ENCODE results near the gene OTOF.

Gene OTOF

DNA sequence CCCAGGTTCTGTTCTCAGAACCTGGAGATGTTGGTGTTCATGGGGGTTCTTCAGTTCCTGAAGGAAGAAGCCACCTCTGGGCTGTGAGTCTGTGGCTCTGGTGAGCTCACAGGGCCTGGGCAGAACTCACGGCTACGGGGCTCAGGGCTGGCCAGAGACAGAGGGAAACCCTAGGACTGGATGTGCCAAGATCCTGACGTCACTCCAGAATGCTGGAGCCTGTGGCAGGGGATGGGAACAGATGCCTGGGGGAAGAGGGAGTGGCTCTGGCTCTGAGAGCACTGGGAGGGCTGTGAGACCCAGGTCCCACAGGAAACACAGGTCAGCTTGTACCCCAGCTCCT lies at the start of gene OTOF:
OTOF (minus strand) TSS at position 214 of the 343 bp plus-strand sequence.
- DNase-seq, result no peak

DNA sequence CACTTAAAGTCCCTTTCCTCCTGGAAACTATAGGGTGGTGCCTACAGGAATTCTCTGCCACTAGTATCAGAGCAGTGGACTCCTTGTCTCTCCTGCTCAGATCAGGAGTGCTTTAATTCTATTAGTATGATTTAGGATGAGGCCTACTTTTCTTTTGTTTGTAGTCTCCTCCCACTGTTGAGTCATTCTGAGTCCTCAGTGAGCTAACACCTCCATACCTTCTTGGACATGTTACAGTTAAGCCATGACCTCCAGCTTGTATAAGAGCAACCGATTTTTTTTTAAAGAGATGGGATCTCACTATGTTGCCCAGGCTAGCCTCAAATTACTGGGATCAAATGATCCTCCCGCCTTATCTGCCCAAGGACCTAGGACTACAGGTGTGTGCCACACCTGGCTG lies 48.7 kb upstream of the OTOF start:
- DNase-seq, result no peak

DNA sequence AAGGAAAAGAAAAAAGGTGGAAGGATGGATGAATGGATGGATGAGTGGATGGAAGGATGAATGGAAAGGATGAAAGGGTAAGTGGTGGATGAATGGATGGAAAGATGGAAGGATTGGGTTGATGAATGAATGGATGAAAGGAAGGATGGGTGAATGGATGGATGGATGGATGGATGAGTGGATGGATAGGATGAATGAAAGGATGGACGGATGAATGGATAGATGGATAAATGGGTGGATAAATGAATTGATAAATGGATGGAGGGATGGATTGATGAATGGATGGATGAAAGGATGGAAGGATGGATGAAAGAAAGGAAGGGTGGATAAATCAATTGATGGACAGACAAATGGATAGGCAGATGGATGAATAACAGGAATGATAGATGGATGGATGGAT lies 48.2 kb upstream of the OTOF start:
- no peak for DNase-seq

DNA sequence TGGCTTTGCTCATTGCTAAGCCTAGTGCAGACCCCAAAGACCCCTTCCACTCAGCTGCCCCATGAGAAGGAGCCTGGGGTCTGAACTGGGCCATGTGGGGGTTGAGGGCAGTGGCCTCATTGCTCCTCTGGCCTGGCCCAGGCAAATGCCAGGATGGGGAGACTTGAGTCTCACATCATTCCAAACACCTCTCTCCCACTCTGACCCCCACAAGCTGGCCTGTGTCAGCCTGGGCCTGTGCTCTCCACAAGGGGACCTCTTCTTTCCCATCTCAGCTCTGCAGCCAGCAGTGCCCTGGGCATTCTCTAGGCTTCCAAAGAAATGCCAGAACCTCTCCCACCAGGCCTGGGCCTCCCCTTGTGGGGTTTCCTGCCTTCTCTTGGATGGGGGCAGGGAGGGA lies 45.8 kb upstream of the OTOF start:
- no peak for DNase-seq

DNA sequence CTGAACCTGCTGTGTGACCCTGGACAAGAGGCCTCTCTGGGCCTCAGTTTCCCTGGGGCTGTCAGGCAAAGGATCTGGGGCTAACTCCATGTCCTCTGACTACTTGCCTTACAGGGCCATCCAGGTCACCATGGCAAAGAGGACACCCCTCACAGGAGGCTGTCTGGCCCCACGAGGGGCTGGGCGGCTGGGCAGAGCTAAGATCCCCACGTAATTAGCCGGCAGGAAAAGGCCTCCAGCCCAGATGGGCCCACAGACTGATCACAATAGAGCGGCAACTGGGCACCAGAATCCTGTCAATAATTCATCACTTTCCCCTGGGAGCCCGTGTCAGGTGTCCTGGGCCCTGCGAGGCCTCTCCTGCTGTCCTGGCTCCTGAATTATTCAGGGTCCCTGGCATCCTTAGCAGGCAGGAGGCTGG lies 44.8 kb upstream of the OTOF start:
- no peak for DNase-seq

DNA sequence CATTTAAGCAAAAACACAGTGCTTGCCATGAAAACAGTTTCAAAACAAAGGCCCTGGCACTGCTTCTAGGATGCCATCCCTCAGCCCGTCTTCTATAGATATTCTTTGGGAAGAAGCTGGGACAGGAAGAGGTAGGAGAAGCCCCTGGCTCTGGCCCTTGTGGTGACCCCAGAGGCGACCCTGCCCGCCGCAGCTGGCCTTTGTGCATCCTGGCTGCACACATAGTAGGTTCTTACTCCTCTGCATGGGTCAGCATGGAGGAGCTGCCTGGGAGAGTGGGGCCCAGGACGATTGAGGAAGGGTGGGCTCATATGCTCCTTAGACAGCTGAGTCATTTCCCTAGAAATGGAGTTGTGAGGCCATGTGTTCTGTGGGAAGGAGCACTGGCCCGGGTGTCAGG lies 44.4 kb upstream of the OTOF start:
- no peak for DNase-seq

DNA sequence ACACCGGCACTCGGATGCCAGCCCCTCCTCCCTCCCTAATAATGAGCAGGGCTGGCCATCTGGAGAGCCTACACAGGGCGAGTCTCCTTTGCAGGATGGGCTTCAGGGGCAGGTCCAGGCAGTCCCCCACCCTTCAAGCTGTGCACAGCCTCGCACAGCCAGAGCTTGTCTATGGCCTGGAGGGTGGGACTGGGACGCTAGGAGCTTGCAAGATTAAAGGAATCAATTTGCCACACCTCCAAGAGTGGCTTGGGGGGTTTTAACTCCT lies 43.9 kb upstream of the OTOF start:
- peak; percentile 85 for DNase-seq

DNA sequence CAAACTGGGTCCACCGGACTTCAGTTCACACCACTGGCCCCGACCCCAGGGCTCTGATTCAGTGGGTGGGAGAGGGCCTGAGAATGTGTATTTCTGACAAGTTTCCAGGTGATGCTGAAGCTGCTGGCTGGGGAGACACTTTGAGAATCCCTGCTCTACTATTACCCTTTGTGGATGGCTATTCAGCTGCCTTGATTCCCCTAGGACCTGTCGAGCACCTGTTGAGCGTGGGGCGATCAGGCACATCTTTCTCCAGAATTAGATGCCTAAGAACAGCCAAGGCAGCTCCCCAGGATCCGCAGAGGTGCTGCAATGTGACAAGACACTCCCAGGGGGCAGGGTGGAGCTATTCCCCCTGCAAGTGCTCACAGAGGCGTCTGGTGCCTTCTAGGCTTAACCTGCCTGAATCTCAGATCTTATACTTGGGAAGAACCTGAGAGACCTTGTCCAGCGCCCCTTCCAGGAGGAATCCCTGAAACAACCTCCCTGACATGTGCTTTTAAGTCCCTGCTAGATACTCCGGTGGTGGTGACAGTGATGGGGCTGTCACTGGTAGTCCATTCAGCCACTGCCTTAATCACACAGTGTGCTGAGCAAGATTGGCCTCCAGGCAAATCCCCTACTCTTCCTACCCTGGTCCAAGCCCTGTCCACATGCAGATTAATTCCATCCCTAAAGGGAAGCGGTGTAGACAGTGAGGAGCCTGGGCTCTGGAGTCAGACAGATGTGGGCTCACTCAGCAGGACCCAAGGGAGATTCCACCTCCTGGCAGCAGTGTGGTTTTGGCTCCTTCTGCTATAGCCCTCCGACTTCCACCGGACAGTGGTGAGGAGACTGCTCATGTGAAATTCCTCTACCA lies 43.4 kb upstream of the OTOF start:
- peak; percentile 85 for DNase-seq

DNA sequence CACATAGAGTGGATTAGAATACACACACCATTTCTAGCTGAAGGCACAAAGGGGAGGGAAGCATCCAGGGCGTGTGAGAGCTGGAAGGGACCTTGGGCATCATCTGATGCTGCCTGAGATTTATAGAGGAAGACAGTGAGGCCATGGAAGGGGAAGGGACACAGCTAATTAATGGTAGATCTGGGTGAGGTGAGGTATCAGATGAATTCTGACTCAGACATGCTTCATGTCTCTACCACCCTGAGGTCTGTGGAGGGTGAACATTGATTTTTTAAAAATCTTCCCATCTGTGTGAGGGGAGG lies 42.2 kb upstream of the OTOF start:
- no peak for DNase-seq

DNA sequence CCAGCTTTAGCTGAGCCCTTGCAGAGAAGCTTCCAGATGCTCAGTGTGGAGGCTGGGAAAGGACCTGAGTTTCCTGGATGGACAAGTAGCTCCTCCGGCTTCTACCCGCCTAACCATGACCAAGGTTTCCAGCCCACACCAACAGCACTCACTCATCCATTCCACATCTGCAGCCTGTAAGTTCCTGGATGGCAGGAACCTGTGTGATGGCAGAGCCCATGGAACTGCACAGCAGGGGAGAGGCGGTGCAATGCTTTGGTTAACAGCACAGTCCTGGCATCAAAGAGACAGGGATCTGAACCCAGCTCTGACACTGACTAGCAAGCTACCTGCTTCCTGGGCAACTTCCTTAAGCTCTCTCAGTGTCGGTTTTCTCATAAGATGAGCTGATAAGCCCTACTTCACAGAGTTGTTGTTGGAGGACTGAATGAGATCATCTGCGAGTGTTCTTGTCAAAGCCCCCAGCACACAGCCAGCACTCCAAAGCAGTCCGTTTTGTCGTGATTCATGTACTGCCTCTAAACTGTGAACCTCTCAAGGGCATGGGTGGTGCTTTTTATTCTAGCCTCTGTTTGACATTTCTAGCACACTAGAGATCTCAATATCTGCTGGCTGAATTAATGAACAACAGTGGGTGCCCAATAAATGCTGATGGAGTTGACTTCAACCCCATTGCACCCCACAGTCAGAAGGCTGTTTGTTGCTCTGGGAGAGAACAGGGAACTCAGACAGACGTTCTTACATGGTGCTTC lies 41.6 kb upstream of the OTOF start:
- no peak for DNase-seq

DNA sequence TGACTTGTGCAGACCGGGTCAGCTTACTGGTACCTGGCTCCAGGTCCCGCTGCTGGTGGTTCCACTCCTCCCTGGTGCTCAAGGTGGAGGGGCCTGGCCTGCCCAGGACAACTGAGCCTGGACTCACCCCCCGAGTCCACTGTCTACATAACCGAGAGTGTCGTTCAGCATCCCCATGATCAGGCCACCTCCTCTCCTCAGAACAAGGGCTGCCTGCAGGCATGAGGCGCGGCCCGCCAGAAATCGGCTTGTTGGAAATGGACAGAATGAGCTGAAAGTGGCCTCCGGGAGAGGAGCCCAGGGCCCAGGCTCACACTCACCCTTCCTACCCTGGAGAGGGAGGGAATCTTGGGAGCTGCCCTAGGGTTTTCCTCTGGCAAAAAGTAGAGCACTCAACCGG lies 38.9 kb upstream of the OTOF start:
- DNase-seq, result no peak

DNA sequence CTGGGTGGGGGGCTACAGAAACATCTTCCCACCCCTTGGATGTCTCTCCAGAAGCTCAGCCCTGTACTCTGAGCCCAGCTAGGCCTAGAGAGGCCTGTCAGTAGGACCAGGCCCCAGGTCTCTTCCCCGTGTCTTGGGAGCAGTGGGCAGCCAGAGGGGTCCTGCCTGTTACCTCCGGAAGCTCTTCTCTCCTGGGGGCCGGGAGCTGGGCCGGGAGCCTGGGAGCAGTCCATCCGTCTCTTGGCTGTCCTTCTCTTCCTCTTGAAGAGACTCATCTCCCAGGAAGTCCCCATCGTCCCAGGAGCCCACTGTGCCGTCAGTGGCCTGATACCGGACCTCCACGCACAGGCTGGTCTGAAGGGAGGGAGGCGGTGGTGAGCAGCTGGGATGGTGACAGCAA lies 38.3 kb upstream of the OTOF start:
- DNase-seq, result no peak

DNA sequence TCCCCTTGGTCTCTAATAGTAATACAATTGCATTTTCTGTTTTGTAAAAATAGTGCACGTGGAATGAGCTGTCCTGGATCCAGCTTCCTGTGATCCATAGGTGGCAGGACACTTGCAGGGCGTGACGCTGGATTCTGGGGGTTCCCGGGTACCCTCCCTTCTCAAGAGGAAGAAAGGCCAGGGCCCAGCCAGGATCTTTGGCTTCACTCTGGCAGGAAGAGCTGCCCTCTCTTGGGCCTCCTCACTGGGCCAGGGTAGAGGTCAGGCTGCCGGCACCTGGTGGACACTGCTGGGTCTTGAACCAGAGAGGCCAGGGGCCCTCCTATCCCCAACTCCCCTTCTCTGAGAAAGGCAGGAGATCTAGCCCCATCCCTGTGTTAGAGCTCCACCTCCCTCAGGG lies 37.8 kb upstream of the OTOF start:
- no peak for DNase-seq

DNA sequence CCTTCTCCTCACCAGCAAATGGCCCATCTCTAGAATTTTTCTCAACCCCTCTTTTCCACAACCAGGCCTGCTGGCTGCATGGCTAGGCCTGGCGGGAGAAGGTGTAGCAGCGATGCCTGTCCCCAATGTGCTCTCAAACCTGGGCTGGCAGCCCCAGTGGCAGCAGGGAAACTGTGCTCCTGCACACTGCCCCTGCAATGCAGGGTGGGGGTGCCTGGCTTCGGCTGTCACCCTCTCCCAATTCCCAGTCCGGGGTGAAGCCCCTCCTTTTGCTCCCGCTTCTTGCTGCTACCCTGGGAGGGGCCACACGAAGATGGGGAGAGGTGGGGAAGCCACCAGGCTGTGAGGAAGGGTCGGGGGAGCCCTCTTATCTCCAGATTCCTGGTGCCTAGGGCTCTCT lies 36.1 kb upstream of the OTOF start:
- no peak for DNase-seq

DNA sequence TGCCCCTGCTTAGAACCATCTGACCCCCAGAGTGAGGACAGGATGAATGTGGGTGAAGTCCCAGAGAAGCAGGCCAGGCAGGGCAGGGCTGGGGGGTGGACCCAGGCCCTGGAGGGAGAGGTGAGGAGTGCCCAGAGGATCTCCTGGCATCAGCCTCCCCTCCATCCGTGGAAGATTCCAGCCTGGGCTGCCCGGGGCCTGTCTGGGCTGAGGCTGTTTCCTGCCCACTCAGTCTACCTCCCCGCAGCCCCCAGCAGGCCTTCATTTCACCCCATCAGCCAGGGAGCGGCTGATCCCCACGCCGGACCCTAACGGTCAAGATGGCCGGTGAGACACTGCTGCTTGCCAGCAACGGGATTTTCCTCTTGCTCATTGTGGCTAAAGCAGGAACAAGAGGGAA lies 35.3 kb upstream of the OTOF start:
- DNase-seq, result no peak

DNA sequence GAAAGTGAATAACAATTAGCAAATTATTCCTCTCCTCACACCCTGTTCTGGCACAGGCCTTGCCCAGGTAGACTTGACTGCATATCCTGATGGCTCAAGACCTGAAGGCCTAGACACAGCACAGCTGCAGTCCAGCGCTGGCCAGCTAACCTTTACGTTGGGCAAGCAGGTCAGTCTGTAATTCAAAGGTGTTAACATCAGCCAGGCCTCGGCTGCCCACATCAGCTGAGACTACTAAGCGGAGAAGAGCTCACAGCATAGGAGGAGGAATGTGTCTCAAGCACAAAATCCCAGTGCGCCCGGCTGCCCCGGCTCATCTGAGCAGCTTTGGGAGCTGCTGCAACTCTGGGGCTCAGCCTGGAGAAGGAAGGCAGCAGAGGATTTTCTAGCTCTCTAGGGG lies 33.5 kb upstream of the OTOF start:
- DNase-seq, result no peak

DNA sequence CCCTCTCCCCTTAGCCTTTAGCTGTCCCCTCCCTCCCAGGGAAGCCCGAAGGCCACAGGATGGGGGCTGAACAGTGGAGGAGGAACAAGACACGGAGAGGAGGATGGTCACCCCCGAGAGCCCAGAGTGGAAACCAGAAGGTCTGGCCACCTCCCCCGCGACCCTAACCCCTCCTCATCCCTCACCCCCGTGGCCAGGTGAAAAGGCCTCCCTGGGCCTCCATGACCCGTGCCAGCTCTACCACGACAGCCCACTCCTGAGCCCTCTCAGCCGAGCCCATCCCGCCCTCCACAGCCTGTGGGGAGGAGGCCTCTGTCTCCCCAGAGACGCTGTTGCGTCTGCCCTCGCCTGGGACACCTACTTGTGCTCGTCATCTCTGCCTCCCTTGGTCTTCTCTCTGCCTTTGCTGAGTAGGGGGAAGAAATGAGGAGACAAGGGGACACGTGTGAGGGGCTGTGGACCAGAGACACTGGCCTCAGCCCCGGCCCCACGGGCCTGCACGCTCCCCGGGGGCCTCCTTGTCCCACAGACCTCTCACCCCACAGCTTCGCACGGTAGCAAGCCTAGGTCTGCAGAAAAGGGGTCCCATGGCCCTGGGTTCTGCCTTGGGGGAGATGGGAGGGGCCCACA lies 32.5 kb upstream of the OTOF start:
- DNase-seq, result no peak

DNA sequence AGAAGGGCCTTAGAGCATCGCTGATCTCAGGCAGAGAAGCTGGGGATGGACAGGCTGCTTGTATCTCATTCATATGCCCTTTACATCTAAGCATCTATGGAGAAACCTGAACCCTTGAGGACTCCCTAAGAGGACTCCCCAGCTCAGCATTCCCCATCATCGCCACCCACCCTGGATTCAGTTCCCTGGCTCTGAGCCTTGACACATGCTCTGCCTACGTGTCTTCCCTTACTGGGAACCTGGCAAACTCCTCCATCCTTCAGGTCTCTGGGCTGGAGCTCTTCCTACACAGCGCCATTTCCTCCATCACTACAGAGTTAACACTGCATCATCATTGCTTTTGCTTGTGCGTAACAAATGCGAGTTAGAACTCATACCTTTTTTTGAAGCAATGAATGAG lies 31.2 kb upstream of the OTOF start:
- no peak for DNase-seq

DNA sequence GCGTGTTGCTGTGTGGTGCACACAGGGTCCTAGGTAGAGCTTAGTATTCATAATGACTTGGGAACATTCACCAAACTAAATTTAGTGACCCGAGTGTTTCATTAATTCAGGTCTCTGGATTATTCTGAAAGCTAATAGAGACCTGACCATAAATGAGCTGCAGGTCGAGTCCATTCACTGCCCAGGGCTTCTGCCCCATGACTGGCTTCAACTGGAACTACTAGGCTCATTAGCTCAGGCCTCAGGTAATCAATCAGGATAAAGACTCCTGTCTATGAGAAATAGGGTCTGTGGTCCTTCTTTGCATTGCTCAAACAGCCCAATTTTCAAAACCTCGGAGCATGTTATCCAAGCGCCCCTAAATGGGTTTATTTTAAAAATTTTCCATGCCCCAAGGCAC lies 30.0 kb upstream of the OTOF start:
- DNase-seq, result no peak

DNA sequence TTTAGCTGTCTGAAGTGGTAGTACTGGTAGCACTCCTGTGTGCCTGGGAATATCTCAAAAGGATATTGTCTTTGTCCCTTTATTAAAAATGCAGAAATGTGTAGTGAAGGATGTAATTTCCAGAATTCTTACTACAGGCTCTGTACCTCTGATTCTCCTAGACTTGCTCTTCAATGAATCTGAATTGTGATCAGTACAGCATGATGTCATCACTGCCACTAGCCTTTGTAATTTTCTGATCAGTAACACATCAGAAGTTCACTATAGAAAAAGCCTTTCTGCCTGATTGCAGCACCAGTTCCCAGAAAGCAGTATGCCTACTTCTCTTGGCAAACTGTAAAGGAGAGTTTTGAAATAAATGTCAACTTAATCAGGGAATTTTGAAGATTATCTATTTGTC lies 29.2 kb upstream of the OTOF start:
- no peak for DNase-seq

DNA sequence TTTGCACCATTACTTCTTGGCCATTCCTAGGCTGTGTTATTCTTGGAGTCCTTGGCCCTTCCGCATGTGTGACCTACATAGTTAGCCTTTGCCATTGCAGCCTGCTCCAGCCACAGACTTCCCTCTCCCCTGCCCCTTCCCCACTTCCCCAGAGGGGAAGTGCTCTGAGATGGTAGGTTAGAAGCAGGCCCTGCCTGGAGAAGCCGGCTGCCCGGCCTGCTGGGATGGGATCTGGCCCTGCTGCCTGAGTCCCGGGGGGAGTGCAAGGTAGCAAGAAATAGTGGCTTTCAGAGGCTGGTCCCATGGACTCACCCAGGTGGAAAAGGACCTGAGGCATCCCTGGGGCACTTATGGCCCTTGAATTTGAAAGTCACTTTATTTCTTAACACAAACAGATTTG lies 28.4 kb upstream of the OTOF start:
- DNase-seq, result no peak

DNA sequence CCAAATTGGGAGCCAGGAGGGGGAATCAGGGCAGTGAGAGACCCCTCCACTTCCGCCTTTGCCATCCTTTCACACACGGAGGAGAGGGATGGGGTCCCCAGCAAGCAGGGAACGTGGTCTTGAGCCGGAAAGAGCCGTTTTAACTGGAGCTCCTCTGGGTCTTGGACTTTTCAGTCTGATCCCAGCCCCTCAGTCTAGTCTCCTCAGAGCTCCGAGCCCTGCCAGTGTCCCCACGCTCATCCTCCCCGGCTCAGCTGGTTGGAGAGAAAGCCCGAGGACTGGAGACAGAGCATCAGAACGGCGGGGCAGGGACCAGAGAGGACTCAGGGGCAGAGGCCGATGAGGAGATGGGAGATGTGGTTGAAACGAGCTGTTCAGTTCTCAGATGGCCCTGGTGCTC lies 26.1 kb upstream of the OTOF start:
- DNase-seq, result peak; percentile 43

DNA sequence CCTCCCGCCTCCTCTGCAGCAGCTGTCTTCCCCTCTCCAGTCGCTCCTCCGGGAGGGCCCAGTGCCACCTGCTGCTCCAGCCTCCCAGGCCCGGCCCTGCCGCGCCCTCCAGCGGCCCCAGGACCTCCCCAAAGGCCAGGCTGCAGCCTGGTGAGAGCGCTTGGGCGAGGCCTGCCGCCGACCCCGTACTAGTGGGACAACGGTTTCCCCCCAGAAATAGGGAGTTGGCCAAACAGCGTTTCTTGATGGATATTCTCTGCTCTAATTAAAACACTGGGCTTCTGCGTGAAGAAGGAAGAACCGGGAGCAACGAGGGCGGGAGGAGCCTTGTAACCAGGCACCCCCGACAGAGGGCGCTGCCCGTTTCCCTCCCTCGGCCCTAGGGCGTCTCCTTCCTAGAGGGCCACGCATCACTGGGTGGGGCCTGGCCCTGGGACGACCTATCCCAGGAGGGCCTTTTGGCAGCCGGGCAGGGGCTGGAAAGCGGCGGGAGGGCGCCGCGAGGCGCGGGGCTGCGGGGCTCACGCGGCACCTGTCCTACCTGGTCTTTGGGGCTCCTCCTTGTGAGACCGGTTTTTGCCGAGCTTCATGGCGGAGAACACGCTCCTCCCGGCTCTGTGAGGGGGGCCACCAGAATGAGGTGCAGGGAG lies 25.4 kb upstream of the OTOF start:
- DNase-seq, result peak; percentile 97

DNA sequence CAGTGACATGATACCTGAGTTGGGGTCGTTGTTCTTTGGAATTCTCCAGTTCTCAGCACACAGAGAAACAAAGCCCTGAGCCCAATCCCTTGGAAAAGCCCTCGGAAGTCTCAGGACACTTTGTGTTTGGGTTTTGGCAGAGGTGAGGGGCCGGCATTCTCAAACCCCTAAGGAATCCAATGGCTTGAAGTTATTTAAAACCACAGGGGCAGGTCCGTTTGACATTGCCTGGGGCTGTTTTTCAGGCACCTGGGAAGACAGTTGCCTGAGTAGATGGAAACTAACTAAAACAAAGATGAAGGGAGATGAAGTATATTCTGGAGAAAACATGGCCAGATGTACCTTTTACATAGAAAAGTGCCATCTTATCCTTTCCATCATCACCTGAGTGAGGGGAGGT lies 22.5 kb upstream of the OTOF start:
- DNase-seq, result no peak
